Lung microvascular endothelial cell (primary cell): Measurements from ENCODE around the gene FAM193B. TPM values are rescaled to one million over a fixed set of nuclear protein-coding genes. Genes with fewer than 3 reads are reported as not detected.

ENCODE experiments used
- DNase-seq, 2 donors: peaks; one replicate each; pipeline versions ENCODE4 v3.0.0 to v3.0.0-alpha.2; 2010; ENCODE audit warnings: low read depth in 2 of 2
- total RNA-seq: library from RNA; depleted of rRNA; stranded (reverse); fragments of >200 nt; gene quantifications from 2 replicates; pipeline ENCODE4 v1.2.1, GENCODE V29; 2014

The FAM193B gene
- total RNA-seq, 1 donor from 2014 or later = 16.3 TPM

- no peak for DNase-seq
Observed at GRCh38 chr5:177501874-177502678, 52.3 kb downstream of the FAM193B start.

- peak; percentile 87 to 89 for DNase-seq
Observed at GRCh38 chr5:177500685-177501522, 53.5 kb downstream of the FAM193B start.

GRCh38 chr5:177499842-177500241 lies 54.5 kb downstream of the FAM193B start:
- no peak for DNase-seq

- DNase-seq = peak; percentile 46 to 63
Observed at GRCh38 chr5:177498013-177498787, 56.2 kb downstream of the FAM193B start.

- peak; percentile 97 to 98 for DNase-seq
Observed at GRCh38 chr5:177497292-177498012, 56.9 kb downstream of the FAM193B start, which contains the start of gene PDLIM7. Gene PDLIM7, minus strand, starts transcription at chr5:177497604. Its CDS starts 1,092 bp downstream, at chr5:177496512.

GRCh38 chr5:177496727-177497291 lies 57.6 kb downstream of the FAM193B start:
- DNase-seq = peak; percentile 89 to 90

GRCh38 chr5:177496070-177496726 lies 58.2 kb downstream of the FAM193B start:
- peak; percentile 43 to 63 for DNase-seq

- peak; percentile 71 to 85 for DNase-seq
Observed at GRCh38 chr5:177495243-177496060, 58.9 kb downstream of the FAM193B start.

- peak; percentile 68 to 95 for DNase-seq
Observed at GRCh38 chr5:177494346-177495195, 59.8 kb downstream of the FAM193B start.

GRCh38 chr5:177493795-177494345 lies 60.5 kb downstream of the FAM193B start:
- DNase-seq = no peak

GRCh38 chr5:177492841-177493240 lies 61.5 kb downstream of the FAM193B start:
- DNase-seq = no peak

GRCh38 chr5:177491983-177492746 lies 62.2 kb downstream of the FAM193B start:
- no peak for DNase-seq

- DNase-seq = peak; percentile 70 to 74
Observed at GRCh38 chr5:177491429-177491945, 62.9 kb downstream of the FAM193B start.

GRCh38 chr5:177490992-177491391 lies 63.4 kb downstream of the FAM193B start:
- DNase-seq = no peak

- DNase-seq = no peak
Observed at GRCh38 chr5:177490311-177490991, 63.9 kb downstream of the FAM193B start.

GRCh38 chr5:177489119-177489716 lies 65.1 kb downstream of the FAM193B start:
- DNase-seq = peak in 1 of 2 donors; percentile 57
